Lung microvascular endothelial cell (primary cell): ENCODE measurements around the gene LRRC8D. TPM values are rescaled to one million over a fixed set of nuclear protein-coding genes. Genes with fewer than 3 reads are reported as not detected.

Source experiments
- DNase-seq, 2 donors: peaks; one replicate each; pipeline versions ENCODE4 v3.0.0 to v3.0.0-alpha.2; 2010; ENCODE audit warnings: low read depth in 2 of 2
- total RNA-seq: library from RNA; depleted of rRNA; stranded (reverse); fragments of >200 nt; gene quantifications from 2 replicates; pipeline ENCODE4 v1.2.1, GENCODE V29; 2014

LRRC8D gene
- total RNA-seq, 1 donor from 2014 or later, result 7.3 TPM

DNA sequence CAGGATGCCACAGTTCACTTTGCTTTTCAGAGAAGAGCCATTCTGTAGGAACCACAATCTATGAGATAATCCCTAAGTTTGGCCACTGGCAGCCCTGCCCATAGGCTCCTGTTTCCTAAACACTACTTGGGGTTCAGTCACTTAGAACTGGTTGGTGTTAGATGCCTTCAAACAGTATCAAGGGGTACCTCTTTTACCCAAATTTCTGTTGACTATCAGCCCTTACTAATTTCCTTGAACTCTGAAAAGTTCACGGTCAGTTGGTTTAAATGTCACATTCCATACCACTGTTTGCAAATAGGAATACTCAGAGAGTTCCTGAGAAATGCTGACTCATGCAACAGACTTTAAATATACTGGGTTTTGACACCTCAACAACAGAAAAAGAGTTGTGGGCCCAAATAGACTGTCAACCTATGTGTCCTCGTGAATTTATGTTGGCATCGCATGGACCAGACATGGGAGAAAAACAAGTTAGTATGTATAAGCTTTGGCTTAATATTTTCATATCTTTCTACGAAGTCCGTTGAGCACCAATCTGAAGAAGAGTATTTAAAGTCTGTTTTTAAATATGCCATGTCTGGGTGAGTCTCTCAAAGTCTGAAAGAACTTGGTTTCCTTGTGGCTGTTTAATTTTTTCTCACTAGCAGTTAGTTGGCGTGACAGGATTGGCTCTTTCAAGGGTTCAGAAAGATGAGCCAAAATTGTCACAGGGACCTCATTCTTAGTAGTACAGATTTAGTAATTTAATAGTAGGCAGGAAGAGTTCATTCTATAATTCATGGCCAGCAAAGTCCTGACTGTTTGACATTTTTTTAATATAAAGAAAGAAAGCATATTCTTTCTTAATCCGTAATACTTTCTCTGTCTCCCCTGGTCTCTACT lies 117.6 kb downstream of the LRRC8D start:
- peak in 1 of 2 donors; percentile 18 for DNase-seq

DNA sequence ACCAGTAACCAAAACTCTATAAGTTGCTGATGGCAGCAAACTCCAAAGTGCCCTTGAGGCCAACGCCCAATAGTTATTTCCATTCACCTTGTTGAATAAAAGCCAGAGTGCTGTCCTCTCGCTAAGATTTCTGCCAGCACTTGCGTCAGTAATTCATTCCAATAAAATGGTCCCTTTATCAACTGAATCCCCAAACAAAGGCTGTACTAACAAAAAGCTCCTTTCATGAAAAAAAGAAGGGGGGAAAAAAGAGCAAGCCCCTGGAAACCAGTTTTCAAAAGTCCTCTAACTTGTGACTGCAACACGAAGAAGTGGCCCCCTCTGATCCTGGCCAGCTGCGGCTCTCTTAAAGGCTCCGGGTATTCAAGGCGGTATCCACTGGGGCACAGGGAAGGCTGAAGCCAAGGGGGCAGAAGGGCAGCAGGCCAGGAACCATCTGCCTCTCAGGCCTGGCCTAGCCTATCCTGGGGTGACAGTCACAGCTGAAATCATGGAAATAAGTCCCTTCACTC lies 118.3 kb downstream of the LRRC8D start:
- DNase-seq, result no peak

DNA sequence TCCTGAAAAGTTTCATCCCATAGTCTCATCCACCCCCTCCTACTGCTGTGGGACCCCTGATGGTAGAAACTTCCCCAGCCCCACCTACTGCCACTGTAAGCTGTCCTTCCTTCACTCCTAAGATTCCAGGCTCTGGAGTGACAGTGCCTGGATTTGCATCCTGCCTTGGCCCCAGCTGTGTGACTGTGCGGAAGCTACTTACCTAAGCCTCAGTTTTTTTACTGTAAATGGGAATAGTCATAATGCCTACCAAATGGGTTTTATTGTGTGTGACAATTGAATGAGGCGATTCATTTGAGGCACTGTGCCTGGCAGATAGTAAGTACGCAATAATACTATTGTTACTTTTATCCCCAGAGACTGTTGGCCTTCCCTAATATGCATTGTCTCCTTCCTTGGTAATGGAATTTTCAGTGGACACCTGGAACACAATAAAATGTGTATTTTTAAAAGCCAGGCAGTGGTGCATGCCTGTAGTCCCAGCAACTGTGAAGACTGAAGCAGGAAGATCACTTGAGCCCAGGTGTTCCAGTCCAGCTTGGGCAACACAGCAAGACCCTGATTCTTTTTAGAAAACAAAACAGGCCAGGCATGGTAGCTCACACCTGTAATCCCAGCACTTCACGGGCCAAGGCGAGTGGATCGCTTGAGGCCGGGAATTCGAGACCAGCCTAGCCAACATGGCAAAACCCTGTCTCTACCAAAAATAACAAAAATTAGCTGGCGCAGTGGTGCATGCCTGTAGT lies 119.0 kb downstream of the LRRC8D start:
- DNase-seq, result no peak

- DNase-seq, result no peak
Measured at GRCh38 chr1:89941110-89941766, 120.4 kb downstream of the LRRC8D start.

DNA sequence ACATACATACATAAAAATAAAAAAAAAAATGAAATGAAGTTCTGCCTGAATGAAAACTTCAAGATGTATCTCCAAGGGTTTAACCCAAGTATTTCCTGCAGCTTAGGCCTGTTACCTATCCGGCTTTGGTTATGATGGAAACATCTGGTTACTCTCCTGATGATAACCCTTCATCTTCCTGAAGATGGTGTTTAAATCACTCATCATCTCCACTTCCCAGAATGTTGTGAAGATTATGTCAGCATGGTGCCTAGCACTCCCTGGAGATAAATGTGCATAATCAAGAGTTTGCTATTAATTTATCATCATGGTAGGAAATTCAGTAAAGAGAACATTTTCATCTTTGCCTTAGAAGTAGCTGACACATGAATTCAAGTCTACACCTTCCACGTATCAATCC lies 121.2 kb downstream of the LRRC8D start:
- no peak for DNase-seq

- DNase-seq, result peak in 1 of 2 donors; percentile 13
Measured at GRCh38 chr1:89942825-89943658, 122.2 kb downstream of the LRRC8D start.

- DNase-seq, result no peak
Measured at GRCh38 chr1:89943846-89944781, 123.3 kb downstream of the LRRC8D start.

- no peak for DNase-seq
Measured at GRCh38 chr1:89945852-89946476, 125.1 kb downstream of the LRRC8D start.

GRCh38 chr1:89946532-89946931 lies 125.7 kb downstream of the LRRC8D start:
- DNase-seq, result no peak

GRCh38 chr1:89948722-89949345 lies 128.0 kb downstream of the LRRC8D start:
- no peak for DNase-seq

DNA sequence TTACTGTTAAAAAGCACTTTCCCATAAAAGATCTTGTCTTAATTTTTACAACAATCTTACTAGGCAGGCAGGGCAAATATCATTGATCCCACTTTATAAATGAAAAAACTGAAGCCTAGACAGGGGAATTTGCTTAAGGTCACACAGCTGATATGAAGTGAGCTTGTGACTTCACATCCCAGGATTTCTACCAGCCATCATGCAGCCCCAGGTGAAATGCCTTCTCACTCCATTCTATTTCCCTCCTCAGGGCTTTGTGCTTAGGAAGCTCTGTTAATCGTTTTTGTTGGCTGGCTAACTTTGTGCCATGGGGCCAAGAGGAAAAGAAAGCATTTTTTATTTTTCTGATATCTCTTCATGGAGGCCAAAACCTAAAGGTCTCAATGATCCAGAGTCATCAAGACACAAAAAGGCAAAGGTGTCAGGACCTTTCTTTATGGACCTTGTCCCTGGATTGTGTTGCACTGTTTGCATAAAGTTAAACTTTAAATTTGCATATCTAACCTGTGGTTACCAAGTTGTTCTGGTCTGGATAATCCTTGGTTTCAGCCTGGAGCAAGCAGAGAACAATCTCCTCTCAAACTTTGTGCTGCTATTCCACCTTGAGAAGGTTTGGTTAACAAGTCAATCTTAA lies 129.3 kb downstream of the LRRC8D start:
- no peak for DNase-seq

- DNase-seq, result no peak
Measured at GRCh38 chr1:89950703-89951102, 129.9 kb downstream of the LRRC8D start.

GRCh38 chr1:89951766-89952604 lies 131.2 kb downstream of the LRRC8D start:
- no peak for DNase-seq

DNA sequence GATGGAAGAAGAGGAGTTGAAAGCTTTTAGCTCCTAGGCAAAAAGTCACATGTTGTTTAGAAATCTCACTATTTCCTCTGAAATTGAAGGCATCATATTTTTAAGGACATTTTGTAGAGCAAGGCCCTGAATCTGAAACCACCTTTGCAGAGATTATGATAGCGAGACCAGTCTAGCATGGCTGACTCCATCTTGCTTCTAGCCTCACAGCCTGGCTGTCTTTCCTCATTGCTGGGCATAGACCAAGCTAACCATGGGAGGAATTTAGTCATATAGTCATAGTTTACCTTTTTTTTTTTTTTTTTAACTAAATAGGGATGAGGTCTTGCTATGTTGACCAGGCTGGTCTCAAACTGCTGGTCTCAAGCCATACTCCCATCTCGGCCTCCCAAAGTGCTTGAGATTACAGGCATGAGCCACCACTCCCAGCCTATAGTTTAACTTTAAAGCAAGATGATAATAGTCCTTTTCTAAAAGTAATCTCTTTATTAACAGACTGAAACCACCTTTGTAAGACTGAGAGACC lies 131.8 kb downstream of the LRRC8D start:
- no peak for DNase-seq

GRCh38 chr1:89953131-89953626 lies 132.3 kb downstream of the LRRC8D start:
- DNase-seq, result peak; percentile 59 to 66

DNA sequence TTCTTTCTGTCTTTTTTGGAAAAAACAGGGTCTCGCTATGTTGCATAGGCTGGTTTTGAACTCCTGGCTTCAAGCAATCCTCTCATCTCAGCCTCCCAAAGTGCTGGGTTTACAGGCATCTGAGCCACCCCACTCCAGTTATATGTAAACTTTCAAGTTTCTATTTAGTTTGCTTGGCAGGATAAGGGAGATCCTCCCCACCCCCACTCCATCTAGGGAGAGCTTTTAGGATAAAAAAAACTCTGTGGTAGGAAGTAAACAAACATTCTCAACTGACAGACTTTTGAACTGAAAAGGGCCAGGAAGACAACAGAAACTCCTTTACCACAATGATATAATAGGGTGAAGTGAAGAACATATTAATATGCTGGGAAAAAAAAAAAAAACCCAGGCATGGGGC lies 133.1 kb downstream of the LRRC8D start:
- DNase-seq, result no peak

DNA sequence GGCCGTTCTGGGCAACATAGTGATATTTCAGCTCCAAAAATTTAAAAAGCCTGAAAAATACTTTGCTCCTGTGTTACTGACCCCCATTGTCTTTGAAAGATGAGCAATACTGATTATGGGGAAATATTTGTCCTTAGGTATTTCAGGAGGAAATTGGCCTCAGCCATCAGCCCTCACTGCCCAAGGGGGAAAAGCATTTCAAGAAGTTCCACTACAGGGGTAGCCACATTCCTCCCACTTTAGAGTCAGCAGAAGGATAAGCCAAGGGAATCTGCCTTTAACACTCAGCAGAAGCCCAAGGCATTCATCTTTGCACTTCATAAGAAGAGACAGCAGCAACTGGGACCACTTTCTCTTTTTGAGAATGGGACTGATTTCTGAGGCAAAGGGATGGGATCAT lies 133.6 kb downstream of the LRRC8D start:
- DNase-seq, result no peak
